Activated CD4-positive, alpha-beta T cell treated with anti-CD3 and anti-CD28 coated beads, Interleukin-2, Interleukin-6, amounts not matched to agents 100 ng/mL and 50 ng/mL, durations not matched to agents 16 hours and 8 hours (primary cell): ENCODE results near the gene SF3B5.
"Not testable (repeated sequence)": the region's sequence is repeated elsewhere in the genome, so short reads cannot be mapped to it uniquely, and the experiment has no call there.

ENCODE experiments used
- DNase-seq: peaks from one replicate; pipeline ENCODE4 v3.0.0-alpha.2; 2020

SF3B5 gene

GRCh38 chr6:144095134-144096002 lies at the start of gene SF3B5:
Gene SF3B5 (minus strand): TSS chr6:144095573. CDS start chr6:144095497, 76 bp downstream.
- peak; percentile 99 for DNase-seq

GRCh38 chr6:144144996-144145395 lies 49.6 kb upstream of the SF3B5 start:
- no peak for DNase-seq

- DNase-seq: no peak
Observed at GRCh38 chr6:144143878-144144277, 48.5 kb upstream of the SF3B5 start.

- no peak for DNase-seq
Observed at GRCh38 chr6:144143106-144143505, 47.7 kb upstream of the SF3B5 start.

GRCh38 chr6:144141470-144141869 lies 46.1 kb upstream of the SF3B5 start:
- DNase-seq: no peak

- DNase-seq: no peak
Observed at GRCh38 chr6:144140867-144141266, 45.5 kb upstream of the SF3B5 start.

- no peak for DNase-seq
Observed at GRCh38 chr6:144139817-144140216, 44.4 kb upstream of the SF3B5 start.

GRCh38 chr6:144138542-144138941 lies 43.2 kb upstream of the SF3B5 start:
- DNase-seq: no peak

GRCh38 chr6:144134737-144135136 lies 39.4 kb upstream of the SF3B5 start:
- no peak for DNase-seq

GRCh38 chr6:144134176-144134575 lies 38.8 kb upstream of the SF3B5 start:
- DNase-seq: no peak

- no peak for DNase-seq
Observed at GRCh38 chr6:144133225-144133821, 38.0 kb upstream of the SF3B5 start.

- not testable (repeated sequence) for DNase-seq
Observed at GRCh38 chr6:144132167-144132690, 36.9 kb upstream of the SF3B5 start.

GRCh38 chr6:144131248-144131709 lies 35.9 kb upstream of the SF3B5 start:
- DNase-seq: peak; percentile 73

GRCh38 chr6:144129469-144129868 lies 34.1 kb upstream of the SF3B5 start:
- no peak for DNase-seq

GRCh38 chr6:144127097-144127496 lies 31.7 kb upstream of the SF3B5 start:
- DNase-seq: no peak

GRCh38 chr6:144123836-144124235 lies 28.5 kb upstream of the SF3B5 start:
- DNase-seq: no peak

GRCh38 chr6:144123421-144123820 lies 28.0 kb upstream of the SF3B5 start:
- DNase-seq: no peak

- no peak for DNase-seq
Observed at GRCh38 chr6:144122861-144123260, 27.5 kb upstream of the SF3B5 start.

GRCh38 chr6:144119376-144119775 lies 24.0 kb upstream of the SF3B5 start:
- no peak for DNase-seq

- no peak for DNase-seq
Observed at GRCh38 chr6:144115219-144115618, 19.8 kb upstream of the SF3B5 start.

- no peak for DNase-seq
Observed at GRCh38 chr6:144113366-144113765, 18.0 kb upstream of the SF3B5 start.

GRCh38 chr6:144110210-144110609 lies 14.8 kb upstream of the SF3B5 start:
- no peak for DNase-seq

- no peak for DNase-seq
Observed at GRCh38 chr6:144106206-144106605, 10.8 kb upstream of the SF3B5 start.

- DNase-seq: peak; percentile 82
Observed at GRCh38 chr6:144104898-144105487, 9.6 kb upstream of the SF3B5 start.
